ENCODE results near the gene KIRREL3. TPM values are rescaled to one million over a fixed set of nuclear protein-coding genes. Genes with fewer than 3 reads are reported as not detected.

The KIRREL3 gene
- total RNA-seq, 2 donors from 2014 or later: 0.44 to 2.1 TPM

DNA sequence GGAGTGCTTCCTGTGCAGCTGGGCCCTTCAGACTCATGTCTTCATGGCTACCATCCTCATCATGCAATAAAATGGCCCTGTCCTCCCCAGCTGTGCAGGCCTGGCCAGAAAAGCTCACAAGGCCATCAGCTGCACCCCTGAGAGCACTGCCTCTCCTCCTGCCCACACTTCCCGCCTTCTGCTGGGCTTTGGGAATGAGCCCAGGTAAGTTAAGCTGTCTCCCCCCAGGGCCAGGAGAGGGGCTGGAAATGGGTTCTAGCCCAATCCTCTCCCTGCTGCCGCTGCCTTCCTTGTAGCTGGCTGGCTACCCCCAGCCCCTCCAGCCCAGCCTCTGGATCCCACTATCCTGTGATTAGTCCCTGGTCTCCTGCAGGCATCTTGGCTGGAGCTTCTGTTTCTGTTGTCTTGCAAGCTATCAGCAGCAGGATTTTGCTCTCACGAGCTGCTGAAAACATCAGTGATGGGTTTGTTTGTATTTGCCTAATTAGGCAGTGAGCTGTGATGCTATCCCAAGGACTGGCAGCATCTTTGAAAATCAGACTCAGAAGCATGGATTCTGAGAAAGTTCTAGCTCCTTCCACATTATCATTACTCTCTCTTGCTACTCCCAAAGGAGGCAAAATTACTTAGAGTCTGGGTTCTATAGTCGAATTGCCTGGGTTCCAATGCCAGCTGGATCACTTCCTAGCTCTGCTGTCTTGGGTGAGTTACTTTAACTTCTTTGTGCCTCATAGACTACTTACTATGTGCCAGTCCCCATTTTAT is 476.9 kb downstream of the KIRREL3 start:
- intact Hi-C loops (cut with DNase I): no loop called here
- ATAC-seq (no peak), DNase-seq (no peak)

DNA sequence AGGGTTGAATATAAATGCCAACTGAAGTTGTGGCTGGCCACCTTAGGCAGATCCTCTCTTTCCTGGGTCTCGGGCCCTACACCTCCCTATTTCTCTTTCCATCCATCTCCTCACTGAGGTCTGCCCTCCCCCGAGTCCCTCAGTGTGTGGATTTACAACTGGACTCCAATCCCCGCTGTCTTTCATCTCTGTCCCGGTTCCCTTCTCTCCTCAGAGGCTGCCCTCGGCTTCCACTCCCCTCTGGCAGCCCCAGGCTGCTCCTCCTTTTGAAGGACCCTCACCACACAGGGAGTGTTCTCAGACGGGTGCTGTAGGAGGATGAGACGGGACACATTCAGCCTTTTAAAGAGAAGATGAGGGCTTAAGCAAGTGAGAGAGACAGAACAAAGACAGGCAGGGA is 478.0 kb downstream of the KIRREL3 start:
- intact Hi-C loops (cut with DNase I): no loop called here
- DNase-seq: no peak

DNA sequence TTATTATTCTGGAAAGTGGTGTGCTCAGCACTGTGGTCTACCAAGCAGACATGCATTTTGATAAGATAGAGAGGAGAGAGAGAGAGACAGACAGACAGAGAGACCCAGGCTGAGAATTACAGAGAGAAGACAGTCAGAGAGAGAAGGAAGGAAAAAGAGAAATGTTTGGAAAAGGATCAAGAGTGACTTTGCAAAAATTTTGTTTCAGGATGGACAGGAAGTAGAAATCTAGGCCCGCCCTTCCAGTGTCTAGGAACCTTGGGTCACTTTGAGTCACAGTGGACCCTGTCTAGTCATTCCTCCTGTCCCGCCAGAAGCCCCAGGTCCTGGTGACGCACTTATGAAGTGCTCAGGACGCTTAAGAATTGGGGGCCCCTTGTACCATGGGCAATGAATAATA is 478.4 kb downstream of the KIRREL3 start:
- no peak for DNase-seq
- ATAC-seq: no peak
- intact Hi-C loops (cut with DNase I): no loop called here

More for the DNA sequence above, 478.0 kb downstream of the KIRREL3 start:
- ATAC-seq: no peak

DNA sequence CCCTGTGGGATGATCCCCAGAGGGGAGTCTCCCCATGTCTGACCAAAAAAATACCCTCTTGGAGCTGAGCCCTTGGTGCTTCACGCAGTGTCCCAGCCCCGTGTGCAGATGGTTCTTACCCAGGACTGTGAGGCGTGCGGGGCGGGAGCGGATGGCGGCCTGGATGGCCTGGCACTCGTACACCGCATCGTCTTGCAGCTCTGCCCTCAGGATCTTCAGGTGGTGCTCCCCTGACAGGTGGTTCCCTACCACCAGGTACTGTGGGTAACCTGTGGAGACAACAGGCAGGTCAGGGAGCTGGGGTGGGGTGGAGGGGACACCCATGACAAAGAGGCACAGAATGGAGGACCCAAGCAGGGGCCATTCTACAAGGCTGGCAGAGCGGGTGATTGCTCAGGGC is 479.4 kb downstream of the KIRREL3 start:
- DNase-seq: no peak
- intact Hi-C loops (cut with DNase I): no loop called here
- no peak for ATAC-seq

DNA sequence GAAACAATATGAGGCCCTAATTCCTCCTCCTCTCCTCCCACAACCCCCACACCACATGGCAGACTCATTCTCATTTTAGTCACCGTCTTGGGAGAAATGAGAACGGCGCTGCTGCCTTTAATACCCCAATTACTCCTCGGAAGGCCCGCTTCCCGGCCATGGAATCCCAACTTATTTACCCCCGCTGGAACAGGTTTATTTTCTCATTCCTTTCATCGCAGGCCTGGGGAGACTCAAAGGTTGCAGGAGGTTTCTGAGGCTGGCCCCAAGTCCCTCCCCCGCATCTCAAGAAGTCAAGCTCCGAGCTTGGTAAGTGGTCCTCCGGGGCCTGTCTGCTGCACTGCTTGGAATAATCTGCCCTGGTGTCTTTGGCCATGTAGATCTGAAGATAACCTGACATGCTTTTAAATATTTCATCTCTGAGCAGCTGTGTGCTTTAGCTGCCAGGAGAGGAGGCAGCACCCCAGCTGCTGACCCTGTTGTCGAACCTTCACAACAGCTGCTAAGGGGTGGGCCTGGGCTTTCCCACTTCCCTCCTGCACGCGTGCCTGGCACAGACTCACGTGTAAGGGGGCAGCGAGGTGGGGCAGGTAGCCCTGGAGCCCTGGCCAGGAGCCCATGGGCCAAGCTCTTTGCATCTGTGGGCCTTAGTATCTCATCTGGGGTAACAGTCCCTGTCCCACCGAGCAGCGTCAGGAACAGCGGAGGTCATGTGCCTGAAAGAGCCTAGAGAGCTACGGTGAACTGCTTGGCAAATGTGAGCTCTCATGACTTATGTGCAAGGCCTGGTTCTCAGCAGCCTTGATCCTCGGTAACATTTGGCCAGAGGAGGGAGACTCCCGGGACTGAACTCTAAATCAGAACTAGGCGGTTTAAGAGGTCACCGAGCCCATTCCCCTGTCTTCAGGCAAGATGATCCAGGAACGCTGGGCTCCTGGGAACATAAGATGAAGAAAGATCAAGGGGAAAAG is 480.5 kb downstream of the KIRREL3 start:
- no peak for DNase-seq
- ATAC-seq: no peak
- intact Hi-C loops (cut with DNase I): no loop called here

DNA sequence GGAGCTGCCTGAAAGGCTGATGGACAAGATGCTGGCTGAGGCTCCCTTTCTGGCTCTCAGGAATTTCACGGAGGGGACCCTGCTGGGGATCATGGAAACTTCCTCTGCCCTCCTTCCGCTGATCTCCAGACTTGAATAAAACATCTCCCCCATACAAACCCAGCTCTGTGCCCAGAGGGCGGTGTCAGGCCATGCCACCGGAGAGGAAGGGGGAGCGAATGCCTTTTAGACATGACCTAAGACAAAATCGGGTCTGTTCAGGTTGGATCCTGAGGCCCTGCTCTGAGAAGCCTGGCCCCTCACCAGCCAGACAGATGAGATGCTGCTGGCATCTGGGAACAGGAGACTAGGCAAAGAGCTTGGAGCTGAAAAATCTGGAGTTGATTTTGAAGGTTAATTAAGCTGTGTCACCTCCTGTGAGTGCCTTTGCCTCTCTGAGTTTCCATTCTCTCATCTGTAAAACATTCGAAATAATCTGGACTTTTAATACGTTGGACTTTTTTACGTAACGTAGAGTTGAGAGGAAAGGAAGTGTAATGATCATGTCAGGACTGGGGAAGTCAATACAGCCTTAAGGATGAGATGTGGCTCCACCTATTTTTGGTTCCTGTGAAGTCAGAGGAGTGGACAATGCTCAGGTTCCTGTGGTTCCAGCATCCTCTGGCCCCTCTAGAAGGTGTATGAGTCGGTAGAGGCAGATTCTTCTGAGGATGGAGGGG is 481.4 kb downstream of the KIRREL3 start:
- ATAC-seq: no peak
- intact Hi-C loops (cut with DNase I): no loop called here
- no peak for DNase-seq

DNA sequence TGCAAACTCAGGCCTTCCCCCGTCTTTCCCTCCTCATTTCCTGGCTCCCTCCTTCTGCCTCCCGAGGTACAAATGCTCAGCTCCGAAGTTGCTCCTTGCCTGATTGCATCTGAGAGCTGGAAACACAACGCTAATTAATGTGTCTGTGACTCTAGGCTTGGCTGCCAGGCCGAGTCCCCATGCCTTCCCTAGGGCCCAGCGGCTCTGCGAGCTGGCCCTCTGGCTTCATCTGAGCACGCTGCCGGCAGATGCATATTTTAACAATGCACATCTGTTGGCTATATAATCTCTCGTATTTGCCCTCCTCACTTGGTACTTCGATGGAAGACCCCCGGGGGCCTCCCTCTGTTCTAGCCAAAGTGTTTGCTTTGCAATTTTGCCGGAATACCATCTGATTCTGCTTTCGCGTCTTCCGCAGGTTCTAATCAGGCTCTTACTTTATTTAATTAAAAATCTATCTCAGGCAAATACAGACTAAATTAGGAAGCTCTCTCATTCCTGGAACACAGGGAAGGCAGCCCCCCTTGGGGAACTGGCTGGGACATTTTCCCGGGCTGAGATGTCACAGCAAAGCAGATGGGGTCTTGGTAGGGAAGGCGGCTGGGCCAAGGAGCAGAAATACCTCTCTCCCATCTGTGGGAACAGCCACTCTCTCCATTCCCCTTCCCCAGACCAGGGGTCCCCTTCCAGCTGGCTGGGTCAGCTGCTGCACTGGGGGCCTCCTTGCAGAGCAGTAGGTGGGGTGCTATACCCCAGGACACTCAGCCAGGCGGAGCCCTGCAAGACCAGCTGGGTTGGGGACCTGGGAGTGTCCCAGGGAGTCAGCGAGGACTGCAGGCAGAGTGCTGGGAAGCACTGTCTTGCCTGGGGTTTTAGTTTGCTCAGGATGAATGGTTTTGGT is 482.2 kb downstream of the KIRREL3 start:
- intact Hi-C loops (cut with DNase I): no loop called here
- no peak for ATAC-seq
- no peak for DNase-seq

DNA sequence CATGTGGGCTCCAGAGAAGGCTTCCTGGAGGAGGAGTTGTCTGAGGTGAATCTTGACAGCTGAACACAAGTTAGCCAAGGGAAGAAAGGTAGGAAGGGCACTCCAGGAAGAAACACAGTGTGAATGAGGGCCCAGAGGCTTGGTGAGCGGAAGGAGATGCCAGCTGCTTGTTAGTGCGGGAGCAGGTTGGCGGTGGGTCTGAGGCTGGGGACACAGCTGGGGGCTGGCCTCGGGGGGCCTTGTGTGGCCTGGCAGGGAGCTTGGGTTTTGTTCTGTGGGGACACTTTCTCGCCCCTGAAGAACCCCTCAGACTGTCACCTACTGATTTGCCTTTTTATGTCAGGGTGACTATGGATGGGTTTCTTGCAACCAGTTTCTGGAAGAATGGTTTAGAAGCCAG is 485.1 kb downstream of the KIRREL3 start:
- DNase-seq (no peak), ATAC-seq (no peak)
- intact Hi-C loops (cut with DNase I): no loop called here

DNA sequence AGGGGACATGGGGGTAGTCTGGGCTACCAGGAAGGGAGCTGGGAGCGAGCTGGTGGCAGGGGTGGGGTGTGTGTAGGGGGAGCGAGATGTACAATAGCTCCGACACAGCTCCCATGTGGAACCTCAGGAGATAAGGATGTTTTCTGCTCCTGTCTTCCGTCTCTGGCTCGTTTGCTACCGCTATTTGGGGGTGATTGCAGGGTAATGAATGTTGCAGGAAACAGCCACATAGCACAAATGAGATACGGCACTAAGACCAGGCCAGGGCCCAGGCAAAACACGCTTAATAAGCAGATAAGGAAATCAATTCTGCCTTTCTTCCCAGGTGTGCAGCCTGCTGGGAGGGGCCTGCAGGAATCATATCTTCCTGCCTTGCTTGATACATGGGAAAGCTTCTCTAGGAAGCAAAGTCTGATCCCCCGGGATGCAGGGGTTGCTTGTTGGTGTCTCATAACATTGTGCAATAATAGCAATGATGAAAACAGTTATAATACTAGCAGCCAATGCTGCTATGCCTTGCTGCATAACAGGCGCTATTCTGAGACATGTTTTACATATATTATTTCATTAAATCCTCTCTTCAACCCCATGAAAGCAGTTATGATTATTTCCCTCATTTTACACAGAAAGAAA is 486.4 kb downstream of the KIRREL3 start:
- intact Hi-C loops (cut with DNase I): no loop called here
- no peak for DNase-seq
- ATAC-seq: no peak

DNA sequence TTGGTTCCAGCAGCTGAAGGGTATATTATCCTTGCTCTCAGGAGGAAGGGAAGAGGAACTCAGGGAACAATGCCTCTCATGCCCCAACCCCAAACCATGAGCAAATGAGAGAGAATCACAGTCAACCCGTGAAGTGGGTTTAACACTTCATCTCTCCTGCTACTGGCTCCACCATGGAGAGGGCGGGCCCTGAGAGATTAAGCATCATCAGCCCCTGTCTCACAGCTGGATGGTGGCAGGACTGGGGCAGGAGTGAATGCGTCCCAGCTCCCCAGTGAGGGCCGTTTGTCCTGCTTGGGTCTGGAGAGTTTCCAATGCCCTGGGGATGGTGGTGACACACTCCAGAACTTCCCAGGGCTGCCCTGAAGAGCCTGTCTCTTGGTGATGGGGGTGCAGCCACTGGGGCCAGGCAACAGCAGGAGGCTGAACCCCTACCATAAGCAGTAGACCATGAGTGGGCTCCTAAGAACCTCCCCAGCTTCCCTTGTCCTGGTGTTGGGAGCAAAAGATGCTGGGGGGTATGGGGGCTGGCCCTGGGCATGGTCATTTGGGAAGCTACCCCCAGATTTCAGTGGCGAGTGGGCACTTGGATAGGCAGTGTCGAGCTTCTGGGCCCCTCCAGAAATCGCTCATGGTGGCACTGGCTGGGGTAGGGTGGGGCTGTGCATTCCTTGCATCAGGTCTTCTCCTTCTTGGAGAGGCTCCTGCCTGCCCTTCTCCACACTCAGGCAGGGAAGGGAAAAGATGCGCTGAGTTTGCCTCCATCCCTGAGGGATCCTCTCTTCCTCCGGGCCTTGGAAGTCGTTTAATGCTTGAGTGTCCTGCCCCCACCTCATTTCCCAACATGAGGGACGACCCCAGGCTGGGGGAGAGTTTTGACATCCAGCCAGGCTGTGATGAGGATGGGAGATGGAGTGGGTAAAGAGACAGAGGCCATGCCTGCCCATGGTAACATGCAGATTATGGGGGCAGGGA is 487.5 kb downstream of the KIRREL3 start:
- no peak for DNase-seq

DNA sequence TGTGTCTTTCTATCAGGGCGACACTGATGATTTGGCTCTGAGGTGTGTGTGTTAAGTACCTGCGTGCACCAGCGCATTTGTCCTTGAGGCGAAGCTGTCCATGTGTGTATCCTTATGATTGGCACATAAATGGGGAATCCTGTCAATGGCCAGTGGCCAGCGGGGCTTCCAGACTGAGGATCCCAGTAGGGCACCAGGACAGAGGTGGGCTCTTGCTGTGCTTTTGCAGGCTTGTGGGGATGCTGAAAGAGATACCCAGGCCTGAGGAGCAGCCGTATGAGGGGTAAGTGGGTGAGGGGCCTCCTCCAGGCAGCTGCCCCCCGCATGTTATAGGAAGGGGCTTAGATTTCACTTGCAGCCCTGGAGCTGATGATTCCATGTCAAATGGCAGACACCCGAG is 488.3 kb downstream of the KIRREL3 start:
- no peak for DNase-seq
- ATAC-seq: no peak
- intact Hi-C loops (cut with DNase I): no loop called here

More for the DNA sequence above, 487.5 kb downstream of the KIRREL3 start:
- intact Hi-C loops (cut with DNase I): no loop called here
- ATAC-seq: no peak

DNA sequence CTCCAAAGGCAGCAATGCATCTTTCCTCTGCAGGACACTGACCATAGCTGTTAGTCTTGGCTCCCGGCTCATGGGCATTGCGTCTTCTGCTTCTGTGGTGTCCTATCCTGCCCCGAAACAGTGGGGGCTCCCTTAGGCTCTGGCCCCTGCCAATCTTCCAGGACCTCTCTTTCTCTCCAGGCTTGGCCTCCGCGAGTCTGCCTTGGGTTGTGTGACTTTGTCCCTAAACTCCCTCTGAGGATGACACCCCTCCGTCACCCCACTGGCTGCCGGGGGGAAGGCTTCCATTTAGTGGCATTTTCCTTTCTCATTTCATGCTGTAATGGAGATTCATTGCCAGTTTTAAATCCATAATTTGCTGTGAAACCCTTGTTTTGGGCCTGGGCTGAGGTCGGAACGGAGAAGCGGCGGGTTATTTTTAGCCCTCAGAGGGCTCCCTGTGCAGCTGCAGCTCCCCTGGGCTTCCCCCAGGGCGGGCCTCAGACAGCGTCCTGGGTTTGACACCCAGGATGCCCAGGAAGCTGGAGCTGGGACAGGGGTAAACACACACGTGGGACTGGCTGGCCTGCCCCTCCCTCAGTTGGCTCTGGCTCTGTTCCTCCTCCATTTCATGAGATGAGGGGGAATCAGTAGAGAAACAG is 489.0 kb downstream of the KIRREL3 start:
- DNase-seq: no peak
- ATAC-seq: no peak
- intact Hi-C loops (cut with DNase I): no loop called here

DNA sequence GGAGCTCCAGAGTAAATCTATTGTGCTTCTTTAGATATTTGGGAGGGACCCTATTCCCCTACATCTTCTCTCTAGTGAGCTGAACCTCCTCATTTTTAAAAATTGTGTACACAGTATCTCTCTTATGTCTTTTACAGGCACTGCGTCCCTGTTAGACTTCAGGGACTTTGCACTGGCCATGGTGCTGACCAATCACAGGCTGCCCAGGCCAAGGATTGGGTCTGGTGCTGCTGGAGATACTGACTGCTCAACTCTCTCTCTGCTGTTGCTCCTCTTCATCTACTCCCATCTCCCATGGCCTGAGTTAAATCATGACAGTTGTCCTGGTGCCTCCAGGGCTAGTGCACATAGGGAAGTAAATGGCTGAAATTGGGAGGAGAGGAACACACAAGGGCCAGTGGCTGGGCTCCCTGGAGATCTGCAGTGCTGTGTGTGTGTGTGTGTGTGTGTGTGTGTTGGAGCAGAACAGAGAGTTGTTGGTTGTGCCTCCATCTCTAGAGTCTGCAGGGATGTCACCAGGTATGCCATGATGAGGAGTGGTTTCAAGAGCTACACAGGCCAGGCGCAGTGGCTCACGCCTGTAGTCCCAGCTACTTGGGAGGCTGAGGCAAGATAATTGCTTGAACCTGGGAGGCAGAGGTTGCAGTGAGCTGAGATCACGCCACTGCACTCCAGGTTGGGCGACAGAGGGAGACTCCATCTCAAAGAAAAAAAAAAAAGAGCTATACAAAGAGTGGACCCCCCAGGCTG is 489.8 kb downstream of the KIRREL3 start:
- DNase-seq (no peak), ATAC-seq (no peak)
- intact Hi-C loops (cut with DNase I): no loop called here

DNA sequence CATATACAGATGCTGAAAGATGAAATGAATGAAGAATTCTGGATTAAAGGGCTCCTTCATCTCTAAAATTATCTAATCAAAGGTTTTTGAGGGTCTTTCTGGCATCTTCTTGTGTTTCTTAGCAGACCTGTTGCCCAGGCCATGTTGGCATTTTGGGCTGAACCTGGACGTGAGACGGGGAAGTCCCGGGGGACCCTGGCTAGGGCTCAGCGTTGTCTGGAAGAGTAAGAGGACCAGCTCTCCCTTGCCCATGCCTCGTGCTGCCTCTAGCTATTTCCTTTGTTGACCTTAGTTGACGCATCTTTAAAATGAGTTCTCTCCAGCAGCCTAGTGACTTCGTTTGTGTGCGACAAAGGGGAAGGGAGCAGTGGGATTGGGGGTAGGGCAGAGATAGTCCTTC is 492.9 kb downstream of the KIRREL3 start:
- ATAC-seq: no peak
- no peak for DNase-seq
- intact Hi-C loops (cut with DNase I): no loop called here

DNA sequence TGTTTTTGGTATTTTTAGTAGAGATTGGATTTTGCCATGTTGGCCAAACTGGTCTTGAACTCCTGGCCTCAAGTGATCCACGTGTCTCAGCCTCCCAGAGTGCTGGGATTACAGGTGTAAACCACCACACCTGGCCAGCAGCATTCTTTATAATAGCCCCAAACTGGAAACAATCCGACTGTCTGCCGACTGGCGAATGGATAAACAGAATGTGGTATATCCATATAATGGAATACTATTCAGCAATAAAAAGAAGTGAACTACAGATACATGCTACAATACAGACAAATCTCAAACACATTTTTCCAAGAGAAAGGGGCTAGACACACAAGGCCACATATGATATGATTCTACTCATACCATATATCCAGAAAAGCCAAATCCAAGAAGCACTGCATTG is 493.8 kb downstream of the KIRREL3 start:
- intact Hi-C loops (cut with DNase I): no loop called here
- DNase-seq: no peak

DNA sequence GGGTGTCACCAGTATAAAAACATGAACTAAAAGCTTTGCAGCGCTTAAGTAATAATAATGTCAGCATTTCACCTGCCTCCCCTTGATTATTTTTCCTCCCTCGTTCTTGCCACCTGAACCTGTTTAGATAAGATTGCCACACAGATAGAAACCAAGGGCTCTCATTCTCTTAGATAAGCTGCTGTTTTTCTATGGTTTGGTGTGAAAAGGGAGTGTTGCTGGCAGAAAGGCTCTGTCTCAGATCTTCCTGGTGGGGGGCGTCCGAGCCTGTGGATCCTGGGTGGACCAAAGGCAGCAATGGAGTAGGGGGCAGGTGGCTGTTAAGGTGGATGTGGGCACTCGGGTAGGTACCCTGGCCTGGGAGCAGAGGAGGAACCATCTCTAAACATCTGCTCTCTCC is 497.6 kb downstream of the KIRREL3 start:
- ATAC-seq: no peak
- intact Hi-C loops (cut with DNase I): no loop called here
- no peak for DNase-seq

More for the DNA sequence above, 493.8 kb downstream of the KIRREL3 start:
- no peak for ATAC-seq

Data from left cardiac atrium (tissue), 4 donors.